Subcutaneous abdominal adipose tissue (tissue), 5 donors: Measurements from ENCODE around the gene MKNK2.
A peak's percentile ranks its signal among the peaks of the same experiment; 100 is the strongest.

Source experiments
- H3K27ac ChIP-seq: one replicate; pipeline ENCODE4 v1.7.0; 2013; ENCODE audit warnings: low read depth, mild to moderate bottlenecking, inconsistent platforms, low read length, moderate library complexity
- H3K27me3 ChIP-seq, 5 donors: one replicate each; pipeline ENCODE4 v1.7.0; 2013; ENCODE audit warnings: low read length in 5 of 5, inconsistent platforms in 1 of 5; ENCODE audit not compliant: control insufficient read depth in 5 of 5, insufficient read depth in 4 of 5
- H3K36me3 ChIP-seq, 5 donors: one replicate each; pipeline ENCODE4 v1.7.0; 2013; ENCODE audit warnings: low read length in 5 of 5; ENCODE audit not compliant: control insufficient read depth in 5 of 5, insufficient read depth in 5 of 5
- H3K4me1 ChIP-seq, 5 donors: one replicate each; pipeline ENCODE4 v1.7.0; 2013; ENCODE audit warnings: low read length in 5 of 5, mild to moderate bottlenecking in 3 of 5, moderate library complexity in 1 of 5; ENCODE audit not compliant: control insufficient read depth in 5 of 5, insufficient read depth in 5 of 5
- H3K4me3 ChIP-seq, 5 donors: one replicate each; pipeline ENCODE4 v1.7.0; 2013; ENCODE audit warnings: low read length in 5 of 5, low read depth in 1 of 5
- H3K9ac ChIP-seq, 5 donors: one replicate each; pipeline ENCODE4 v1.7.0; 2013; ENCODE audit warnings: low read length in 5 of 5, mild to moderate bottlenecking in 4 of 5, moderate library complexity in 3 of 5
- H3K9me3 ChIP-seq, 5 donors: one replicate each; pipeline ENCODE4 v1.7.0; 2013; ENCODE audit warnings: low read length in 5 of 5; ENCODE audit not compliant: control insufficient read depth in 5 of 5
- donor health status: healthy.
- donor health status: healthy.
- donor health status: healthy.
- donor health status: healthy.
- donor health status: healthy.

The MKNK2 gene

GRCh38 chr19:2048959-2049740 is 1.9 kb downstream of the MKNK2 start:
- Histone ChIP-seq H3K27ac (peak overlapping the region; percentile 98), H3K4me3 (peak overlapping the region; percentile 72 to 98 (median 93)), H3K9me3 (no peaks in the 10 kb centered on the region), H3K27me3 (peaks cover 0 to 4% (median 0%) of the 10 kb centered on the region in 5 donors), H3K9ac (peak overlapping the region; percentile 89 to 95 (median 90)), H3K4me1 (peaks cover 21 to 82% (median 78%) of the 10 kb centered on the region in 5 donors), H3K36me3 (peaks cover 0 to 42% (median 36%) of the 10 kb centered on the region in 5 donors)

GRCh38 chr19:2048104-2048958 is 2.7 kb downstream of the MKNK2 start:
- Histone ChIP-seq H3K9me3 (no peaks in the 10 kb centered on the region), H3K4me1 (peaks cover 21 to 86% (median 84%) of the 10 kb centered on the region in 5 donors), H3K36me3 (peaks cover 0 to 50% (median 41%) of the 10 kb centered on the region in 5 donors), H3K9ac (peak overlapping the region; percentile 89 to 95 (median 90)), H3K27me3 (peaks cover 0 to 4% (median 0%) of the 10 kb centered on the region in 5 donors), H3K4me3 (peak overlapping the region in 4 of 5 donors; percentile 79 to 98 (median 94)), H3K27ac (peak overlapping the region; percentile 98)

- Histone ChIP-seq H3K27ac (peak overlapping the region; percentile 98), H3K4me1 (peaks cover 21 to 92% (median 92%) of the 10 kb centered on the region in 5 donors), H3K27me3 (peaks cover 0 to 4% (median 0%) of the 10 kb centered on the region in 5 donors), H3K9me3 (no peaks in the 10 kb centered on the region), H3K36me3 (peaks cover 0 to 58% (median 49%) of the 10 kb centered on the region in 5 donors), H3K4me3 (peak overlapping the region in 3 of 5 donors; percentile 11 to 98 (median 22)), H3K9ac (peak overlapping the region in 4 of 5 donors; percentile 28 to 95 (median 76))
Observed at GRCh38 chr19:2047449-2048103, 3.5 kb downstream of the MKNK2 start.

- H3K36me3 ChIP-seq = peaks cover 0 to 62% (median 51%) of the 10 kb centered on the region in 5 donors
- H3K4me3 ChIP-seq = peak overlapping the region in 1 of 5 donors; percentile 11
- H3K9ac ChIP-seq = peak overlapping the region in 3 of 5 donors; percentile 28 to 95 (median 63)
Observed at GRCh38 chr19:2047076-2047448, 4.0 kb downstream of the MKNK2 start.

GRCh38 chr19:2046046-2046907 is 4.8 kb downstream of the MKNK2 start:
- Histone ChIP-seq H3K9me3 (no peaks in the 10 kb centered on the region), H3K27me3 (peaks cover 0 to 4% (median 0%) of the 10 kb centered on the region in 5 donors), H3K36me3 (peaks cover 0 to 67% (median 57%) of the 10 kb centered on the region in 5 donors), H3K4me1 (peaks cover 17 to 90% (median 90%) of the 10 kb centered on the region in 5 donors), H3K4me3 (peak overlapping the region in 1 of 5 donors; percentile 7), H3K9ac (peak overlapping the region in 2 of 5 donors; percentile 35 to 48), H3K27ac (peak overlapping the region; percentile 98)

More at GRCh38 chr19:2047076-2047448, 4.0 kb downstream of the MKNK2 start:
- H3K27me3 ChIP-seq = peaks cover 0 to 4% (median 0%) of the 10 kb centered on the region in 5 donors
- H3K27ac ChIP-seq = peak overlapping the region; percentile 98
- H3K4me1 ChIP-seq = peaks cover 21 to 91% (median 91%) of the 10 kb centered on the region in 5 donors
- H3K9me3 ChIP-seq = no peaks in the 10 kb centered on the region

GRCh38 chr19:2045501-2046045 is 5.5 kb downstream of the MKNK2 start:
- Histone ChIP-seq H3K9ac (peak overlapping the region in 2 of 5 donors; percentile 33 to 69), H3K36me3 (peaks cover 0 to 74% (median 64%) of the 10 kb centered on the region in 5 donors), H3K4me3 (peak overlapping the region in 1 of 5 donors; percentile 7), H3K9me3 (no peaks in the 10 kb centered on the region), H3K4me1 (peaks cover 17 to 96% (median 96%) of the 10 kb centered on the region in 5 donors), H3K27me3 (peaks cover 0 to 4% (median 0%) of the 10 kb centered on the region in 5 donors), H3K27ac (peak overlapping the region; percentile 98)

GRCh38 chr19:2044709-2045500 is 6.1 kb downstream of the MKNK2 start:
- no peaks in the 10 kb centered on the region for H3K9me3 ChIP-seq
- peaks cover 0 to 80% (median 70%) of the 10 kb centered on the region in 5 donors for H3K36me3 ChIP-seq
- peaks cover 0 to 4% (median 0%) of the 10 kb centered on the region in 5 donors for H3K27me3 ChIP-seq
- H3K27ac ChIP-seq = peak overlapping the region; percentile 98
- peak overlapping the region in 2 of 5 donors; percentile 33 to 69 for H3K9ac ChIP-seq
- peaks cover 17 to 96% (median 93%) of the 10 kb centered on the region in 5 donors for H3K4me1 ChIP-seq
- no peak overlapping the region for H3K4me3 ChIP-seq

GRCh38 chr19:2043961-2044708 is 6.9 kb downstream of the MKNK2 start:
- H3K4me1 ChIP-seq = peaks cover 11 to 88% (median 85%) of the 10 kb centered on the region in 5 donors

More at GRCh38 chr19:2043961-2044708, 6.9 kb downstream of the MKNK2 start:
- peak overlapping the region; percentile 98 for H3K27ac ChIP-seq
- no peak overlapping the region for H3K4me3 ChIP-seq
- H3K36me3 ChIP-seq = peaks cover 0 to 87% (median 74%) of the 10 kb centered on the region in 5 donors
- H3K9ac ChIP-seq = no peak overlapping the region
- peaks cover 0 to 4% (median 0%) of the 10 kb centered on the region in 5 donors for H3K27me3 ChIP-seq
- no peaks in the 10 kb centered on the region for H3K9me3 ChIP-seq
